ENCODE measurements around the gene ISG15.
A peak's percentile ranks its signal among the peaks of the same experiment; 100 is the strongest.

The ISG15 gene

DNA sequence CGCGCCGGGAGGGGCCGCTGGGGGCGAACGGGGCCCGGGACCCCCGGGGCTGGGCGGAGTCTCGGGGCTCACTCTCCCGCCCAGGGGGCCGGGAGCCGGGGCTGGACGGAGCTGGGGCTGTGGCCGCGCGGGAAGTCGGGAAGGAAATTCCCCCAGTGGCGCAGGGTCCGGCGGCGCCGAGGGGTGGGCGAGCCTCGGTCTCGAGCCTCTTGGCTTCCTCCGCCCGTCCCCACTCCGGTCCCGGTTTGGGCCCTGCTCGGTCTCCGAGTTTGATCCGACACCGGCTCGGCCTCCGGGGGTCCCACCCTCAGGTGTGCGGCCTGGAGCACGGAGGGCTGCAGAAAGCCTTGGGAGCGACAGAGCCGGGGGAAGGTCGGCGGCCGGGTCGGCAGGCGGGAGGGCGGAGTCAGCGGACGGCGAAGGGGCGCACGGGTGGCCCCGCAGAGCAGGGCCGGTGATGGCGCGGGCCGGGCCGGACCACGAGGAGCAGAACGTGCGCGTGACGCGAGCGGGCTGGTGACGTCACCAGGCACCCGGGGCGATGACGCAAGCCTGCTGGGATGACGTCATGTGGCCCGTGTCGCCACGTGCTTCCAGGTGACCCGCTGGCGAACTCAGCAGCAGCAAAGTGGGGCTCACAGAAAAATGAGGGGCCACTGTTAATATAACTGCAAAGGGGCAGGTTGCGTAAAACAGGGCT is 12.8 kb upstream of the ISG15 start:
- TF ChIP-seq, protein P1, sequence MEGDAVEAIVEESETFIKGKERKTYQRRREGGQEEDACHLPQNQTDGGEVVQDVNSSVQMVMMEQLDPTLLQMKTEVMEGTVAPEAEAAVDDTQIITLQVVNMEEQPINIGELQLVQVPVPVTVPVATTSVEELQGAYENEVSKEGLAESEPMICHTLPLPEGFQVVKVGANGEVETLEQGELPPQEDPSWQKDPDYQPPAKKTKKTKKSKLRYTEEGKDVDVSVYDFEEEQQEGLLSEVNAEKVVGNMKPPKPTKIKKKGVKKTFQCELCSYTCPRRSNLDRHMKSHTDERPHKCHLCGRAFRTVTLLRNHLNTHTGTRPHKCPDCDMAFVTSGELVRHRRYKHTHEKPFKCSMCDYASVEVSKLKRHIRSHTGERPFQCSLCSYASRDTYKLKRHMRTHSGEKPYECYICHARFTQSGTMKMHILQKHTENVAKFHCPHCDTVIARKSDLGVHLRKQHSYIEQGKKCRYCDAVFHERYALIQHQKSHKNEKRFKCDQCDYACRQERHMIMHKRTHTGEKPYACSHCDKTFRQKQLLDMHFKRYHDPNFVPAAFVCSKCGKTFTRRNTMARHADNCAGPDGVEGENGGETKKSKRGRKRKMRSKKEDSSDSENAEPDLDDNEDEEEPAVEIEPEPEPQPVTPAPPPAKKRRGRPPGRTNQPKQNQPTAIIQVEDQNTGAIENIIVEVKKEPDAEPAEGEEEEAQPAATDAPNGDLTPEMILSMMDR (IDR thresholded peaks at IDR 0.05; ENCODE audit: low read length, missing control alignments) = no peak
- peak; percentile 93 for DNase-seq (ENCODE audit: low read depth)
- H3K4me3 ChIP-seq (replicated peaks; ENCODE audit: low read depth, low read length) = peak overlapping the region; percentile 70

DNA sequence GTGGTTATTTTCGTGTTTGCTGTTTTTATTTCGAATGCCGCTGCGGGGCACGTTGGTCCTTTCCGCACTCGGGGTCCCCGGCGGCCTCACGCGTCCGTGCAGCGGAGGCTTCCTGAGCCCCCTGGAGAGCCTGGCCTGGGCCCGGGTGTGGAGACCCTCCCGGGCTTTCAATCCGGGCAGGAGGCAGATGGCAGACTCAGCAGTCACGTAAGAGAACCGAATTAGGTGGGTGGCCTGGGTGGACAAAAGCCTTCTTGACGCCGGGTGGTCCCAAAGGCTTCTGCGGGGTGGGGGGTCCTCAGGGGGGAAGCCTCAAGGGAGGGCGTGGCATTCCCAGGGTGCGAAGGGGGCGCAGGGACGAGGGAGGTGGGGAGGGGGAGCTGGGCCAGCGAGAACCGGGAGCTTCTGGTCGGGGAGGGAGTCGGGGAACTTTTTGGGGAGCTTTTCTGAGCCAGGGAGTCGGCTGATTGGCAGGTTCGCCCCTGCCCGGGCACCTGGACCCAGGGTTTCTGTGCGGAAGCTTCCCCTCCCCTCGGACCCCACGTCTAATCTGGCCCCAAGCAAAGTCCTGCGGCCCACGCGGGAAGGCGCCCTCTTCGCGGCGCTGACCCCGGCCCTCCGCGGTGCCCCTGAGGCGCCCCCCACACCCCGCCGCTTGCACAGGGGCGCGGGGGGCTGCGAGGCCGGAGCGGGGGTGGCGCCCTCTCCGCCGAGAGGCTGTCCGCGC is 12.1 kb upstream of the ISG15 start:
- TF ChIP-seq, protein P1 (IDR thresholded peaks at IDR 0.05; ENCODE audit: low read length, missing control alignments) = no peak
- peak overlapping the region; percentile 70 for H3K4me3 ChIP-seq (replicated peaks; ENCODE audit: low read depth, low read length)
- DNase-seq (ENCODE audit: low read depth) = no peak

DNA sequence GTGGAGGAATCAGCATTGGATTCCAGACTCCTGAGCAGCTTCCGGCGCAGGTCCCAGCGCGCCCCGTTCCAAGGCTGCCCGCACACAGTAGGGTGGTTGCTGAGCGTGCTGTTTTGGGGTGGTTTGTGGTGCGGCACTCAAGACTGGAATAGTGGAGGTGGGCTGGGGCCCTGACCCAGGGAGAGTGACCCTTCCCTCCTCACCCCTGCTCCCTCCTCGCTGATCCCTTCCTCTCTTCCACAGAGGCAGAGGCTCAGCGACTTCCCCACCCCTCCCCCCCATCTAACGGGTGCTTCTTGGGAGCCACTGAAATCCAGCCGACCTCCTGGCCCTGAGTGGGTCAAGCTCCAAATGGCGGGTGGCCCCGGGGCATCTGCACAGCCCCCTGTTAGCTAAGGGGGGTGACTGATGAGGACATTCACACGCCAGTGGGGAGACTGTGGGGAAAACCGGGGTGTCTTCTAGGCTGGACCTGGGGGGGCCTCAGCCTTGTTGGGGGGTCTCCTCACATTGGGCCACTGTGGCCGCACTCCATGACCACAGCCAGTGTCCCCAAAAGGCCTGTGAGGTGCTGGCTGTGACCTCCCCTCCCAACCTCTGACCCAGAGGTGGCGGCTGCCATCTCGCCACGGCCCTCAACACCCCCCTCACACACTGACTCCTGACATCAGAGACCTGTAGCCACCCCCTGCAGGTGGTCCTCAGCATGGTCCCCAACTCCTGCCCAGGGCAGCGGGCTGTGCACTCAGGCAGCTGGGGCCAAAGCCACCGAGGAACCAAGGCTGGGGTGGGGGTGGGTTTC is 9.5 kb upstream of the ISG15 start:
- no peak for DNase-seq (ENCODE audit: low read depth)
- TF ChIP-seq, protein P1 (IDR thresholded peaks at IDR 0.05; ENCODE audit: low read length, missing control alignments) = no peak

DNA sequence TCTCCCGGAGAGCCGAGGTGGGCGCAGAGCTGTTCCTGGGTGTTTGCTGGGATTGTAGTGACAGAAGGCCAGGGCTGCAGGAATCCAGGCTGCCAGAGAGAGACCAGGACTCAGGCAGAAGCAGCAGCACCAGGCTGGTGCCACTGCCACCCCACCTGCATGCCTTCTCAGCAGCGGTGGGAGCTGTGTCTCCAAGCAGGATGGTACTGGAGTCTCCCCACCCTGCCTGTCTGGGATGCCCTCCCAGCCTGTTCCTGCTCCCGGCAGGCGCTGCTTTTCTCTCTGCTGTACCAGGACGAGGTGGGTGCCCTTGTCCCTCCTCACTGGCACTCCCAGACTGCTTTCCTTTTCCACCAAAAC is 8.9 kb upstream of the ISG15 start:
- H3K4me3 ChIP-seq (replicated peaks; ENCODE audit: low read depth, low read length) = no peak overlapping the region
- no peak for DNase-seq (ENCODE audit: low read depth)
- TF ChIP-seq, protein P1 (IDR thresholded peaks at IDR 0.05; ENCODE audit: low read length, missing control alignments) = no peak

More for the DNA sequence above, 9.5 kb upstream of the ISG15 start:
- H3K4me3 ChIP-seq (replicated peaks; ENCODE audit: low read depth, low read length) = no peak overlapping the region

DNA sequence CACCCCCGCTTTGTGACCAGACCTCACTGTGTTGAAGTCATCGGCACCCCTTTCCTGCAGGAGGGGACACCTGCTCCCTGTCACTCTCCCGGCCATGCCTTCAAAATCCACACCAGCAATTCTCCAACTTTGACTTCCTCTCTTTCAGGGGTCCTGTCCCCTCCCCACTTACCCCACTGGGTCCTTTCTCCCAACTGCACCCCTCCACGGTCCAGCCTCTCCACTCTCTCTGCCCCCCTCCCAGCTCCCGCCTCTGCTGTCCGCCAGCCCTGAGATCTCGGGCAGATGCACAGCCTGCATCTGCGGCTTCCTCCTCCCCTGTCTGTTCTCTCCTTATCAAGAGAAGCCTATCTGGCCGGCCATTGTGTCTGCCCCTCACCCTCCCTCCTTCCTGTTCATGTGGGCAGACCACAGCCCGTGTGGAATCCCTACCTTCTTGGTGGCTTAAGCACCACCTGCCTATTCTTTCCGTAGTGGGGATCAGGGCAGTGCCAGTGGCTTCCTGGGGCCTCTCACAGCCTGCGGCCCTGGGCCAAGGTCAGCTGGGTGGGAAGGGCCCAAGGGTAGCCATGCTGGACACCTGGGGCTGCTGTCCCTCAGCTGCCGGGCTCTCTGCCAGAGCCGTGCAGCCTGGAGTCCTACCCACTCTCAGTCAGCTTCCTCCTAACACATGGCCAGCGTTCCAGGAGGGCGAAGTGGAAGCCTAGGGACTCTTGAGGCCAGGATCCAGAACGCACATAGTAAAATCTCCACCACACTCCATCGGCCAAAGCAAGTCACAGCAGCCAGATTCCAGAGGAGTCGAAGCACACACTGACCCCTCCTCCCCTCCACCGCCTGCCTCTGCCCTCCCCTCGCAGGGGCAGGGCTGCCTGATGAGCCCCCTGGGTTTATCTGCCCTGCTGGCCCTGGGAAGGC is 8.3 kb upstream of the ISG15 start:
- DNase-seq (ENCODE audit: low read depth) = peak; percentile 60
- H3K4me3 ChIP-seq (replicated peaks; ENCODE audit: low read depth, low read length) = no peak overlapping the region
- TF ChIP-seq, protein P1 (IDR thresholded peaks at IDR 0.05; ENCODE audit: low read length, missing control alignments) = no peak

DNA sequence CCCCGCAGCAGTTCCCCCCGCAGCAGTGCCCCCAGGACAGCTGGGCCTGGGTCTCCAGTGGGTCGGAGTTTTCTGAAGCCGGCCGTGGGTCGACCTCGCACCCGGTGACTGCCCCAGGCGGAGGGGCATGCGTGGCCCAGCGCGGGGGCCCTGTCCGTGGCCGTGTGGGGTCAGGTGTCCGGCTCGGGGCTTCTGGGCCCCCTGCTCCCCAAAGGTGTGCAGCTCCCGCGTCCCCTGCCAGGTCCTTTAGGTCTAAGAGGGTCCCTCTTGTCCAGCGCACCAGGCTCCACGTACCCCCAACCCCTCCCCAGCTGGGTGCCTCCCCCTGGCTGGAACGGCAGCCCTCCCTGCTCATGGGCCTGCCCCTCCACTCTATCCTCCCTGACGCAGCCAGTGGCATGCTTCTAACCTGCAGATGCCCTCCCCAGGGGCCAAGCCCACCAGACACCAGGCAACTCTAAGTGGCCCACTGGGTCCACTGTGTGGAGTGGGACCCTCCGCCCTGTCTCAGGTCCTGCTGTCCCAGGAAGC is 7.5 kb upstream of the ISG15 start:
- TF ChIP-seq, protein P1 (IDR thresholded peaks at IDR 0.05; ENCODE audit: low read length, missing control alignments) = no peak
- no peak for DNase-seq (ENCODE audit: low read depth)
- H3K4me3 ChIP-seq (replicated peaks; ENCODE audit: low read depth, low read length) = no peak overlapping the region

All from fibroblast of pulmonary artery (primary cell).